HG02623 (cell line): ENCODE results near the gene MYDGF.

Experiments
- ATAC-seq: cut with Tn5 transposase; IDR thresholded peaks from one replicate; pipeline ENCODE4 v1.9.1; 2021; ENCODE audit warnings: moderate library complexity; ENCODE audit not compliant: unreplicated experiment

Gene MYDGF

GRCh38 chr19:4613254-4613751 lies 56.8 kb downstream of the MYDGF start:
- ATAC-seq: no peak

- no peak for ATAC-seq
Observed at GRCh38 chr19:4609878-4610511, 60.1 kb downstream of the MYDGF start.
